Bone marrow (tissue), 2 donors: ENCODE data around the gene PLPPR1.

Source experiments
- DNase-seq, 2 donors: peaks; one replicate each; lab custom pipeline; 2025; lab: John Stamatoyannopoulos, UW

PLPPR1 gene

GRCh38 chr9:101047848-101048397 is 19.4 kb downstream of the PLPPR1 start:
- DNase-seq = no peak

- no peak for DNase-seq
These were observed 22.1 kb downstream of the PLPPR1 start for GRCh38 chr9:101050650-101051049.

GRCh38 chr9:101054657-101055056 is 26.1 kb downstream of the PLPPR1 start:
- no peak for DNase-seq

GRCh38 chr9:101055516-101055915 is 27.0 kb downstream of the PLPPR1 start:
- DNase-seq = no peak

GRCh38 chr9:101062686-101063085 is 34.2 kb downstream of the PLPPR1 start:
- no peak for DNase-seq

- no peak for DNase-seq
These were observed 34.7 kb downstream of the PLPPR1 start for GRCh38 chr9:101063192-101063591.

- no peak for DNase-seq
These were observed 35.7 kb downstream of the PLPPR1 start for GRCh38 chr9:101064206-101064605.

- no peak for DNase-seq
These were observed 37.4 kb downstream of the PLPPR1 start for GRCh38 chr9:101065930-101066329.

GRCh38 chr9:101068696-101069095 is 40.2 kb downstream of the PLPPR1 start:
- DNase-seq = no peak

GRCh38 chr9:101072259-101072658 is 43.7 kb downstream of the PLPPR1 start:
- no peak for DNase-seq

GRCh38 chr9:101073122-101073521 is 44.6 kb downstream of the PLPPR1 start:
- no peak for DNase-seq

- no peak for DNase-seq
These were observed 53.1 kb downstream of the PLPPR1 start for GRCh38 chr9:101081641-101082040.

- no peak for DNase-seq
These were observed 55.1 kb downstream of the PLPPR1 start for GRCh38 chr9:101083448-101084202.

- DNase-seq = no peak
These were observed 58.9 kb downstream of the PLPPR1 start for GRCh38 chr9:101087426-101087825.

GRCh38 chr9:101092922-101093321 is 64.4 kb downstream of the PLPPR1 start:
- DNase-seq = no peak

- DNase-seq = no peak
These were observed 65.1 kb downstream of the PLPPR1 start for GRCh38 chr9:101093620-101094019.

- DNase-seq = no peak
These were observed 66.2 kb downstream of the PLPPR1 start for GRCh38 chr9:101094686-101095085.

GRCh38 chr9:101097210-101097609 is 68.7 kb downstream of the PLPPR1 start:
- DNase-seq = no peak

GRCh38 chr9:101098392-101098791 is 69.9 kb downstream of the PLPPR1 start:
- DNase-seq = no peak

GRCh38 chr9:101114317-101114716 is 85.8 kb downstream of the PLPPR1 start:
- no peak for DNase-seq

- DNase-seq = no peak
These were observed 86.6 kb downstream of the PLPPR1 start for GRCh38 chr9:101115102-101115501.

GRCh38 chr9:101117161-101117560 is 88.6 kb downstream of the PLPPR1 start:
- DNase-seq = no peak

GRCh38 chr9:101119206-101119819 is 90.8 kb downstream of the PLPPR1 start:
- no peak for DNase-seq
